OCI-LY7 (cell line): ENCODE measurements around the gene PLEKHG4B. TPM values are rescaled to one million over a fixed set of nuclear protein-coding genes. Genes with fewer than 3 reads are reported as not detected.

Source experiments
- BruUV-seq: library from RNA; stranded (reverse); fragments of 400-500 nt; replicated peaks from 2 replicates; lab custom pipeline; 2021; lab: Mats Ljungman, UMichigan
- CTCF ChIA-PET: fragments of 300-600 bp; sonication (Branson Sonifier 250); formaldehyde crosslinking; loops from one replicate; lab custom pipeline; 2022; ENCODE audit warnings: antibody characterized with exemption; ENCODE audit not compliant: unreplicated experiment; lab: Charles Lee
- POLR2A ChIA-PET: fragments of 300-600 bp; sonication (Branson Sonifier 250); formaldehyde crosslinking; loops from one replicate; lab custom pipeline; 2022; ENCODE audit warnings: antibody characterized with exemption; lab: Charles Lee
- DNase-seq: peaks from one replicate; pipeline ENCODE4 v3.0.0-alpha.2; 2015; ENCODE audit warnings: low spot score
- H2AFZ ChIP-seq: fragments of 200-600 bp; sonication (generic), shearing (Covaris generic); 2 replicates; pipeline ENCODE4 v1.6.1; 2014; ENCODE audit warnings: mild to moderate bottlenecking, antibody characterized with exemption, low read length, moderate library complexity
- H3K27ac ChIP-seq: fragments of 200-600 bp; sonication (generic); 2 replicates; pipeline ENCODE4 v1.5.1; 2014; ENCODE audit warnings: mixed run types, low read depth, mild to moderate bottlenecking, moderate library complexity, low read length, inconsistent platforms; ENCODE audit not compliant: poor library complexity, severe bottlenecking
- H3K36me3 ChIP-seq: fragments of 200-600 bp; sonication (generic); 2 replicates; pipeline ENCODE4 v1.6.1; 2014; ENCODE audit warnings: mild to moderate bottlenecking, antibody characterized with exemption, low read length, moderate library complexity, mixed read lengths; ENCODE audit not compliant: insufficient read depth
- H3K4me1 ChIP-seq: fragments of 200-600 bp; sonication (generic); 2 replicates; pipeline ENCODE4 v1.5.1; 2014; ENCODE audit warnings: mild to moderate bottlenecking, low read length; ENCODE audit not compliant: insufficient read depth, poor library complexity, severe bottlenecking
- H3K4me2 ChIP-seq: fragments of 200-600 bp; sonication (generic); 2 replicates; pipeline ENCODE4 v1.6.1; 2014; ENCODE audit warnings: mild to moderate bottlenecking, low read length
- H3K4me3 ChIP-seq: fragments of 200-600 bp; sonication (generic); 2 replicates; pipeline ENCODE4 v1.5.1; 2014; ENCODE audit warnings: mild to moderate bottlenecking, low read depth, low read length; ENCODE audit not compliant: poor library complexity, severe bottlenecking
- H3K79me2 ChIP-seq: fragments of 200-600 bp; sonication (generic); 2 replicates; pipeline ENCODE4 v1.6.1; 2016; ENCODE audit warnings: low read depth, mild to moderate bottlenecking, low read length, moderate library complexity, mixed read lengths; ENCODE audit not compliant: insufficient read depth
- H3K9me2 ChIP-seq: fragments of 200-600 bp; sonication (generic); 2 replicates; pipeline ENCODE4 v1.6.1; 2016; ENCODE audit warnings: mild to moderate bottlenecking, low read length, mixed read lengths; ENCODE audit not compliant: insufficient read depth
- H3K9me3 ChIP-seq: fragments of 200-600 bp; sonication (generic); 2 replicates; pipeline ENCODE4 v1.6.1; 2014; ENCODE audit warnings: mild to moderate bottlenecking, mixed run types, low read length, mixed read lengths
- H4K20me1 ChIP-seq: fragments of 200-600 bp; sonication (generic); 2 replicates; pipeline ENCODE4 v1.6.1; 2014; ENCODE audit warnings: mild to moderate bottlenecking, antibody characterized with exemption, low read length, moderate library complexity, mixed read lengths; ENCODE audit not compliant: insufficient read depth
- EZH2phosphoT487 ChIP-seq: fragments of 200-600 bp; sonication (generic); IDR thresholded peaks from 2 replicates; pipeline ENCODE4 v1.6.1; 2018; ENCODE audit warnings: low read depth, borderline replicate concordance, mild to moderate bottlenecking, mixed run types, antibody characterized with exemption, low read length, moderate library complexity, mixed read lengths
- intact Hi-C: fragments of 100-400 bp; cut with micrococcal nuclease; formaldehyde crosslinking; loops from one replicate; pipeline ENCODE4 v1.10.0; 2022; ENCODE audit not compliant: unreplicated experiment
- total RNA-seq, 2 experiments: library from RNA; depleted of rRNA in 1 of 2; stranded (reverse); fragments of >200 nt in 1 of 2; shearing (Covaris generic) in 1 of 2; gene quantifications; 2 replicates each; pipeline ENCODE4 v1.2.3, GENCODE V29; 2014 to 2022
- TF ChIP-seq, protein P1 (sequence below): fragments of 200-600 bp; sonication (generic); conservative IDR thresholded peaks from 2 replicates; pipeline ENCODE4 v1.5.1; 2014; ENCODE audit warnings: mild to moderate bottlenecking, antibody characterized with exemption, low read length, moderate library complexity, mixed read lengths

PLEKHG4B gene
- total RNA-seq, 2 experiments from 2014 or later = 0.30 to 0.41 TPM

DNA sequence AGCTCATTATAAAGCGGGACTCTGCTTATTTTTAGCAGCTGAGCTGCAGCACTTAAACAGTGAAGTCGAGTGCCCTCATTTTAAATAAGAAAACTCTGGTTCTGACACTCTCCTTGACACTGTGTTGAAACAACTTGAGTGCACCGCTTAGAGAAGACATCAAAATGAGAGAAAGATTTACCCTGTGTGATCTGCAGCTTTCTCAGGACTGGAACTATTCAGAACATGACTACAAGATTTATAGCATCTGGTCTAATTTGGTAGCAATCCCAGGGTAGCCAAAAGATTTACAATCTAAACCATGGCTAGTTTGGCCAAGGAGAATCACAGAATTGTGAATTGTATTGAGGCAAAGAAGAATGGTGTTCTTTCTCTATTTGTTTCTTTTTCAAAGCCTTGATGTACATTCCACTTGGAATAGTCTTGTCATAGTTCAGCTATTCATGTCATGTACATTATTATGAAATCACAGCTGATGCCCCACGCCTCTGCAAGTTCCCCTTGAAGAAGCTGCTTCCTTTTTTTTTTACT lies 38.7 kb downstream of the PLEKHG4B start:
- Histone ChIP-seq H3K9me2 (no peaks in the 10 kb centered on the region), H3K79me2 (no peaks in the 10 kb centered on the region), H3K4me2 (no peak overlapping the region), H4K20me1 (no peaks in the 10 kb centered on the region), H3K9me3 (no peaks in the 10 kb centered on the region), H2AFZ (no peak overlapping the region), H3K4me3 (no peak overlapping the region), H3K36me3 (no peaks in the 10 kb centered on the region), H3K27ac (no peak overlapping the region), H3K4me1 (no peaks in the 10 kb centered on the region)
- no TSS peak for BruUV-seq
- CTCF ChIA-PET = no interaction called here
- POLR2A ChIA-PET = no interaction called here
- intact Hi-C loops = no loop called here
- TF ChIP-seq EZH2phosphoT487 = no peak
- TF ChIP-seq, protein P1, sequence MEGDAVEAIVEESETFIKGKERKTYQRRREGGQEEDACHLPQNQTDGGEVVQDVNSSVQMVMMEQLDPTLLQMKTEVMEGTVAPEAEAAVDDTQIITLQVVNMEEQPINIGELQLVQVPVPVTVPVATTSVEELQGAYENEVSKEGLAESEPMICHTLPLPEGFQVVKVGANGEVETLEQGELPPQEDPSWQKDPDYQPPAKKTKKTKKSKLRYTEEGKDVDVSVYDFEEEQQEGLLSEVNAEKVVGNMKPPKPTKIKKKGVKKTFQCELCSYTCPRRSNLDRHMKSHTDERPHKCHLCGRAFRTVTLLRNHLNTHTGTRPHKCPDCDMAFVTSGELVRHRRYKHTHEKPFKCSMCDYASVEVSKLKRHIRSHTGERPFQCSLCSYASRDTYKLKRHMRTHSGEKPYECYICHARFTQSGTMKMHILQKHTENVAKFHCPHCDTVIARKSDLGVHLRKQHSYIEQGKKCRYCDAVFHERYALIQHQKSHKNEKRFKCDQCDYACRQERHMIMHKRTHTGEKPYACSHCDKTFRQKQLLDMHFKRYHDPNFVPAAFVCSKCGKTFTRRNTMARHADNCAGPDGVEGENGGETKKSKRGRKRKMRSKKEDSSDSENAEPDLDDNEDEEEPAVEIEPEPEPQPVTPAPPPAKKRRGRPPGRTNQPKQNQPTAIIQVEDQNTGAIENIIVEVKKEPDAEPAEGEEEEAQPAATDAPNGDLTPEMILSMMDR = no peak
- DNase-seq = no peak

DNA sequence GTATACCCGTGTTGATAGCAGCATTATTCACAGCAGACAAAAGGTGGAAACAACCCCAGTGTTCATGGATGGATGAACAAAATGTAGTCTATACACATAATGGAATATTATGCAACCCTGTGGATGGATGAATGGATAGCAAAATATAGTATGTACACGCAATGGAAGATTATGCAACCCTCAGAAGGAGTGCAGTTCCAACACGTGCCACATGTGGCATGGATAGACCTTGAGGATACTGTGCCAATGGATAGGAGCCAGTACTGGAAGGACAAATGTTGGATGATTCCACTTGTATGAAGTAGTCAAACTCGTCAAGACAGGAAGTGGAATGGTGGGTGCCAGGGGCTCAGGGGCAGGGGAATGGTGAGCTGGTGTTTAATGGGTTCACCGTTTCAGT lies 44.9 kb downstream of the PLEKHG4B start:
- CTCF ChIA-PET = no interaction called here
- H2AFZ ChIP-seq = no peak overlapping the region

DNA sequence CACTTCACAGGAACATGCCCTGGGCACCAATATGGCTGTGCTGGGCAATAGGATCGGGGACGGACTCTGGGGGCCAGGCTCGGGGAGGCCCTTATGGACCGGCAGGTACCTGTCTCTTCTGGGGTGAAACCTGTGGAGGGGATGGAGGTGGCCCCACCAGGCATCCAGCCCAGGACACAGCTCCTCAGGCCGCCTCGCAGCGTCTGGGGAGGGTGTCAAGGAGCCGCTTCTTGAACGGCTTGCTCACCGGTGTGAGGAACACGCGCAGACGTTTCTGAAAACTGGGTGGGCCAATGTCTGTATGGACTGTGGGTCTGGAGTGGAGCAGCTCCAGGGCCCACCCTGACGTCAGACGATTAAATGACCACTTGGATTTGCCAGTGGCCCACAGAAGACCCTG lies 45.8 kb downstream of the PLEKHG4B start:
- Histone ChIP-seq H3K79me2 (no peaks in the 10 kb centered on the region), H2AFZ (no peak overlapping the region), H3K4me3 (no peak overlapping the region), H4K20me1 (no peaks in the 10 kb centered on the region), H3K9me2 (no peaks in the 10 kb centered on the region), H3K4me2 (no peak overlapping the region), H3K4me1 (no peaks in the 10 kb centered on the region), H3K27ac (no peak overlapping the region), H3K36me3 (no peaks in the 10 kb centered on the region), H3K9me3 (no peaks in the 10 kb centered on the region)
- intact Hi-C loops = no loop called here
- POLR2A ChIA-PET = no interaction called here
- no peak for DNase-seq
- CTCF ChIA-PET = no interaction called here
- BruUV-seq = no TSS peak
- TF ChIP-seq, protein P1 = no peak

More for the DNA sequence above, 44.9 kb downstream of the PLEKHG4B start:
- intact Hi-C loops = no loop called here
- POLR2A ChIA-PET = no interaction called here
- Histone ChIP-seq H3K4me1 (no peaks in the 10 kb centered on the region), H3K9me3 (no peaks in the 10 kb centered on the region), H3K79me2 (no peaks in the 10 kb centered on the region), H3K4me2 (no peak overlapping the region), H3K9me2 (no peaks in the 10 kb centered on the region), H3K27ac (no peak overlapping the region), H3K4me3 (no peak overlapping the region), H4K20me1 (no peaks in the 10 kb centered on the region), H3K36me3 (no peaks in the 10 kb centered on the region)
- no peak for DNase-seq
- TF ChIP-seq, protein P1 = no peak
- no peak for TF ChIP-seq EZH2phosphoT487
- no TSS peak for BruUV-seq
